AG04449 (cell line): ENCODE results near the gene TFEC.

ENCODE experiments used
- CTCF ChIA-PET: fragments of 350-600 bp; formaldehyde crosslinking; extraction: SDS; loops from one replicate; lab custom pipeline; 2021; ENCODE audit warnings: antibody characterized with exemption; lab: Yijun Ruan, JAX
- POLR2A ChIA-PET: fragments of 400-600, 350-600 bp; formaldehyde crosslinking; extraction: SDS; loops from one replicate; lab custom pipeline; 2020; ENCODE audit warnings: antibody characterized with exemption, inconsistent platforms; lab: Yijun Ruan, JAX
- DNase-seq: peaks from one replicate; pipeline ENCODE4 v3.0.0-alpha.2; 2010; ENCODE audit warnings: low read depth, low spot score
- H3K4me3 ChIP-seq: 2 replicates; pipeline ENCODE4 v1.5.1; 2011; ENCODE audit warnings: low read depth, mild to moderate bottlenecking, control low read depth, low read length
- TF ChIP-seq, protein P1 (sequence below): IDR thresholded peaks from one replicate; pipeline ENCODE4 v1.5.1; 2011; ENCODE audit warnings: mild to moderate bottlenecking, moderate library complexity, low read length, control low read depth, inconsistent platforms; ENCODE audit not compliant: insufficient read depth; ENCODE audit errors: missing control alignments

TFEC gene

DNA sequence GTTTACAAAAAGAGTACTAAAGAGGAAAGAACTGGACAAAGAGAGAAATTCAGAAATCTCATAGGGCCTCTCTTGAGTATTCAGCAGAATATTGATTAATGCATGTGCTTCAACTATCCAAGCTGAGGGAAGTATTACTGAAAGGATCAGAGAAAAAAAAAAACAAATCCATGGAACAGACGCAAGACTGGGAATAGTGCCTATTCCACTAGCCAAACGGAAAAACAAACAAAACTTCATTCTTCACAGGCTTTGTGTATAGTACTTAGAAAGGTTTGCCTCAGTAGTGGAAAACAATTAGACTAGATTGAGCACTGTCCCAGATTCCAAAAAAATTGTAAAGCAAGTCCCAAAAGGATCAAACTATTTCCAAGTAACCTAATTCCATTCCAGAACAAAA, 106.2 kb downstream of the TFEC start:
- ChIA-PET POLR2A (no interaction called here), CTCF (no interaction called here)
- TF ChIP-seq, protein P1, sequence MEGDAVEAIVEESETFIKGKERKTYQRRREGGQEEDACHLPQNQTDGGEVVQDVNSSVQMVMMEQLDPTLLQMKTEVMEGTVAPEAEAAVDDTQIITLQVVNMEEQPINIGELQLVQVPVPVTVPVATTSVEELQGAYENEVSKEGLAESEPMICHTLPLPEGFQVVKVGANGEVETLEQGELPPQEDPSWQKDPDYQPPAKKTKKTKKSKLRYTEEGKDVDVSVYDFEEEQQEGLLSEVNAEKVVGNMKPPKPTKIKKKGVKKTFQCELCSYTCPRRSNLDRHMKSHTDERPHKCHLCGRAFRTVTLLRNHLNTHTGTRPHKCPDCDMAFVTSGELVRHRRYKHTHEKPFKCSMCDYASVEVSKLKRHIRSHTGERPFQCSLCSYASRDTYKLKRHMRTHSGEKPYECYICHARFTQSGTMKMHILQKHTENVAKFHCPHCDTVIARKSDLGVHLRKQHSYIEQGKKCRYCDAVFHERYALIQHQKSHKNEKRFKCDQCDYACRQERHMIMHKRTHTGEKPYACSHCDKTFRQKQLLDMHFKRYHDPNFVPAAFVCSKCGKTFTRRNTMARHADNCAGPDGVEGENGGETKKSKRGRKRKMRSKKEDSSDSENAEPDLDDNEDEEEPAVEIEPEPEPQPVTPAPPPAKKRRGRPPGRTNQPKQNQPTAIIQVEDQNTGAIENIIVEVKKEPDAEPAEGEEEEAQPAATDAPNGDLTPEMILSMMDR = no peak

GRCh38 chr7:115920367-115920766, 110.2 kb downstream of the TFEC start:
- TF ChIP-seq, protein P1 = no peak
- CTCF ChIA-PET = interaction anchor here (1.4 kb wide), 1 partner anchor 9 kb away, joined by 3 read pairs; no protein-coding TSS in a partner anchor
- POLR2A ChIA-PET = no interaction called here
- DNase-seq = no peak
- H3K4me3 ChIP-seq = no peak overlapping the region

More for the DNA sequence above, 106.2 kb downstream of the TFEC start:
- no peak for DNase-seq
- H3K4me3 ChIP-seq = no peak overlapping the region

GRCh38 chr7:115914951-115915350, 115.6 kb downstream of the TFEC start:
- TF ChIP-seq, protein P1 = no peak
- no peak for DNase-seq
- ChIA-PET POLR2A (no interaction called here), CTCF (no interaction called here)
- H3K4me3 ChIP-seq = no peak overlapping the region

GRCh38 chr7:115911465-115911864, 119.1 kb downstream of the TFEC start:
- ChIA-PET CTCF (interaction anchor here (1.0 to 1.1 kb wide), 2 partner anchors 9 to 11 kb away, joined by 3 to 5 read pairs; no protein-coding TSS in a partner anchor), POLR2A (no interaction called here)
- no peak for DNase-seq
- H3K4me3 ChIP-seq = no peak overlapping the region
- TF ChIP-seq, protein P1 = no peak

DNA sequence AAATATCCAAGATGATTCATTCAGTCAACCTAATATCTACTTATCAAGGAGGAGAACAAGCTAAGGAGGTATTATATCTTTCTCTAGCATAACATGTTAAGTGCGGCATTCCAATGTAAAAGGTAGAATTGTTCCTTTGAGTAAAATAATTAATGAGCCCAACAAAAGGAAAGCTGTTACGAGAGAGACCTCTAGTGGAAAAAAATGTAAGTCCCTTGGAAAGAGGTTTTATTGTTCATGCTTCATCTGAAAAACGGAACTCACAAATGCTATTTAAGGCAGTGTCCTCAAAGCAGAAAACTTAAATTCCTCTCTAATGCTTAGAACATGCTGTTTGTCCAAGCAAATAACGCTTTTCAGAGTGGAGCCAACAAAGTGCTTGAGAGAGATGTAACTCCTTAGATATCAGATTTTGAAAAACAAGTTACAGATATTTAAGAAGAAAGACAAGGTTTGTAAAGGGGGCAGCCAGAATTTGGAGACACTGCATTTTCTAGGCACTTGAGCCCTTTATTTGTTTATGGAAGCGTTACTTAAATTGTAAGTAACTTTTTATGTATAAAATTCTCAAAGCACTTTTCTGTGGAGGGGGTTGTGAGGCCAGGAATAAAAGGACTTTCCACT, 119.9 kb downstream of the TFEC start:
- DNase-seq = no peak
- ChIA-PET POLR2A (no interaction called here), CTCF (interaction anchor here (1.0 kb wide), 1 partner anchor 20 kb away, joined by 3 read pairs; no protein-coding TSS in a partner anchor)
- no peak overlapping the region for H3K4me3 ChIP-seq
- TF ChIP-seq, protein P1 = peak; percentile 34

DNA sequence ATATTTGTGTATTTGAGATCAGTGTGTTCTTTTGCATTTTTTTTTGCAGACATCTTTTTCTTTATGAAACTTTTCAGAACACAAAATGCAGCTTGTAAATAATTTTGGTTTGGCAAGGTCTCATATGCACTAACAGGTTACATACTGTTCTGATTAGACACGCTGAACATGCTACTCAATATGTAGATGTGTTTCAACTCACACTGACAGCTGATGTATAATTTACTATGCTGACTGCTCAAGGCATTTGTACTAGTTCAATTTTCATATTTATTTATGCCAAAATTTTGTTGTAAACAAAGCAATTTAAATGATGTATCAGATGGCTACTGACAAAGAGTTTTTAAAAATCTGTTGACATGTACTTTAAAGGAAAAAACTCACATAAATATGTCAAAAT, 123.8 kb downstream of the TFEC start:
- ChIA-PET CTCF (interaction anchor here (1.4 kb wide), 1 partner anchor 11 kb away, joined by 3 read pairs; no protein-coding TSS in a partner anchor), POLR2A (no interaction called here)
- TF ChIP-seq, protein P1 = no peak
- H3K4me3 ChIP-seq = no peak overlapping the region
- no peak for DNase-seq
